Measurements from ENCODE around the gene DENND1A. TPM values are rescaled to one million over a fixed set of nuclear protein-coding genes. Genes with fewer than 3 reads are reported as not detected.
A peak's percentile ranks its signal among the peaks of the same experiment; 100 is the strongest.

Gene DENND1A
- total RNA-seq, 1 donor from 2014 or later = 12.7 TPM

- no peak for FAIRE-seq
- no peaks in the 10 kb centered on the region for H3K4me1 ChIP-seq (ENCODE audit: insufficient read depth, low read length)
- no peak overlapping the region for H3K4me3 ChIP-seq (ENCODE audit: insufficient read depth, low read depth, low read length)
- TF ChIP-seq EZH2 (IDR thresholded peaks at IDR 0.05; ENCODE audit: insufficient read depth, low read length) (no peak), CTCF (IDR thresholded peaks at IDR 0.05; ENCODE audit: insufficient read depth, low read depth, low read length) (no peak)
- no peaks in the 10 kb centered on the region for H3K9me3 Mint-ChIP-seq (ENCODE audit: unreplicated experiment)
- no peak overlapping the region for H3K27ac ChIP-seq (ENCODE audit: low read depth, low read length)
- H4K20me1 ChIP-seq (ENCODE audit: insufficient read depth, low read length) = no peaks in the 10 kb centered on the region
- DNase-seq (ENCODE audit: low read depth) = no peak
- no peaks in the 10 kb centered on the region for H3K36me3 Mint-ChIP-seq (ENCODE audit: low read depth, unreplicated experiment)
- no peaks in the 10 kb centered on the region for H3K9me3 ChIP-seq (ENCODE audit: insufficient read depth, low read depth, low read length)
- no peak overlapping the region for H3K9ac ChIP-seq (ENCODE audit: low read length)
- H2AFZ ChIP-seq (ENCODE audit: low read depth, low read length) = no peak overlapping the region
- H3K27me3 Mint-ChIP-seq (ENCODE audit: low read depth, unreplicated experiment) = no peaks in the 10 kb centered on the region
- H3K4me2 ChIP-seq (ENCODE audit: low read length) = no peak overlapping the region
- no peak overlapping the region for H3K27ac Mint-ChIP-seq (ENCODE audit: unreplicated experiment)
- H3K4me1 Mint-ChIP-seq (ENCODE audit: low read depth, unreplicated experiment) = no peaks in the 10 kb centered on the region
- H3K36me3 ChIP-seq (ENCODE audit: insufficient read depth, low read length) = no peaks in the 10 kb centered on the region
- no peaks in the 10 kb centered on the region for H3K27me3 ChIP-seq (ENCODE audit: insufficient read depth, low read length)
- H3K79me2 ChIP-seq (ENCODE audit: insufficient read depth, low read length) = no peaks in the 10 kb centered on the region
- H3K4me3 Mint-ChIP-seq (ENCODE audit: unreplicated experiment) = no peak overlapping the region
These were observed 116.9 kb downstream of the DENND1A start for GRCh38 chr9:123812984-123813383.

- H3K27ac Mint-ChIP-seq (ENCODE audit: unreplicated experiment) = no peak overlapping the region
- no peak overlapping the region for H3K4me3 Mint-ChIP-seq (ENCODE audit: unreplicated experiment)
- no peak for FAIRE-seq
These were observed 122.7 kb downstream of the DENND1A start for GRCh38 chr9:123807251-123807650.

More at GRCh38 chr9:123807251-123807650, 122.7 kb downstream of the DENND1A start:
- no peak for TF ChIP-seq EZH2 (IDR thresholded peaks at IDR 0.05; ENCODE audit: insufficient read depth, low read length)
- no peak for TF ChIP-seq CTCF (IDR thresholded peaks at IDR 0.05; ENCODE audit: insufficient read depth, low read depth, low read length)
- Histone ChIP-seq H3K4me3 (ENCODE audit: insufficient read depth, low read depth, low read length) (no peak overlapping the region), H3K27ac (ENCODE audit: low read depth, low read length) (no peak overlapping the region), H3K9ac (ENCODE audit: low read length) (no peak overlapping the region), H3K9me3 (ENCODE audit: insufficient read depth, low read depth, low read length) (no peaks in the 10 kb centered on the region), H2AFZ (ENCODE audit: low read depth, low read length) (no peak overlapping the region), H3K4me1 (ENCODE audit: insufficient read depth, low read length) (no peaks in the 10 kb centered on the region), H3K4me2 (ENCODE audit: low read length) (peak overlapping the region; percentile 1), H3K36me3 (ENCODE audit: insufficient read depth, low read length) (no peaks in the 10 kb centered on the region), H3K27me3 (ENCODE audit: insufficient read depth, low read length) (no peaks in the 10 kb centered on the region), H3K79me2 (ENCODE audit: insufficient read depth, low read length) (no peaks in the 10 kb centered on the region), H4K20me1 (ENCODE audit: insufficient read depth, low read length) (no peaks in the 10 kb centered on the region)
- Mint-ChIP-seq H3K9me3 (ENCODE audit: unreplicated experiment) (no peaks in the 10 kb centered on the region), H3K27me3 (ENCODE audit: low read depth, unreplicated experiment) (no peaks in the 10 kb centered on the region), H3K36me3 (ENCODE audit: low read depth, unreplicated experiment) (no peaks in the 10 kb centered on the region), H3K4me1 (ENCODE audit: low read depth, unreplicated experiment) (no peaks in the 10 kb centered on the region)
- peak; percentile 61 for DNase-seq (ENCODE audit: low read depth)

Data from astrocyte (in vitro differentiated cells and primary cell).